Neutrophil (primary cell): ENCODE results near the gene SLC27A1.

Experiments used
- H3K27ac ChIP-seq: fragments of 200-600 bp; sonication (generic); 2 replicates; pipeline ENCODE4 v1.5.1; 2016; ENCODE audit warnings: mild to moderate bottlenecking, moderate library complexity
- H3K27me3 ChIP-seq: fragments of 200-600 bp; sonication (generic); 2 replicates; pipeline ENCODE4 v1.6.0; 2016; ENCODE audit warnings: mild to moderate bottlenecking
- H3K36me3 ChIP-seq: fragments of 200-600 bp; sonication (generic); 2 replicates; pipeline ENCODE4 v1.5.1; 2017
- H3K4me1 ChIP-seq, 2 experiments: fragments of 200-600 bp in 1 of 2; sonication (generic) in 1 of 2; 1 replicate in 1 of 2; 2 replicates in 1 of 2; pipeline versions ENCODE4 v1.5.1 to v1.6.1; 2013 to 2016; ENCODE audit warnings: low read depth in 1 of 2, low read length in 1 of 2, mild to moderate bottlenecking in 1 of 2, moderate library complexity in 1 of 2; ENCODE audit not compliant: control insufficient read depth in 1 of 2, insufficient read depth in 1 of 2
- H3K4me3 ChIP-seq, 2 experiments: fragments of 200-600 bp in 1 of 2; sonication (generic) in 1 of 2; 1 replicate in 1 of 2; 2 replicates in 1 of 2; pipeline ENCODE4 v1.5.1; 2013 to 2016; ENCODE audit warnings: low read depth in 1 of 2, low read length in 1 of 2, mild to moderate bottlenecking in 1 of 2, moderate library complexity in 1 of 2
- H3K9me3 ChIP-seq: fragments of 200-600 bp; sonication (generic); 2 replicates; pipeline ENCODE4 v1.5.1; 2016
- CTCF ChIP-seq: fragments of 200-600 bp; sonication (generic); IDR thresholded peaks from 2 replicates; pipeline ENCODE4 v1.5.1; 2016; ENCODE audit warnings: antibody characterized with exemption

SLC27A1 gene

GRCh38 chr19:17522988-17523872 is 52.9 kb downstream of the SLC27A1 start:
- peaks cover 38 to 48% of the 10 kb centered on the region in 2 experiments for H3K4me1 ChIP-seq
- peak overlapping the region; percentile 57 to 68 for H3K4me3 ChIP-seq
- no peaks in the 10 kb centered on the region for H3K9me3 ChIP-seq
- TF ChIP-seq CTCF: peak; percentile 15
- no peaks in the 10 kb centered on the region for H3K27me3 ChIP-seq
- peaks cover 31% of the 10 kb centered on the region for H3K36me3 ChIP-seq
- peak overlapping the region; percentile 98 for H3K27ac ChIP-seq

DNA sequence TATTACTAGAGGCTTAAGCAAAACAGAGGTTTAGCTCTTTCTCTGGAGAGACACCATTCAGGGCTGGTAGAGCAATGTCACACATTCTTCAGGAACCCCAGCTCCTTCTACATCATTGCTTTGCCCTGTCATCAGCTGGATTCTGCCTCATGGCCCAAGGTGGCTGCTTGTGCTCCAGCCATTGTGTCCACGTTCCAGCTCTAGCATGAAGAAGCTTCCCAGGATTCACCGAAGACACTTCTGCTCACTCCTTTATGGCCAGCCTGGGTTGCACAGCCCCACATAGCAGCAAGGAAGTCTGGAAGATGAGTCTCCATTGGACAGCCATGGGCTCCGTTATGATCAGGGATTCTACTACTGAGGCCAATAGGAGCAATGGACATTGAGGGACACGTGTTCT is 54.3 kb downstream of the SLC27A1 start:
- TF ChIP-seq CTCF: no peak
- Histone ChIP-seq H3K27ac (peak overlapping the region; percentile 98), H3K27me3 (no peaks in the 10 kb centered on the region)

GRCh38 chr19:17525141-17525540 is 54.8 kb downstream of the SLC27A1 start:
- H3K4me3 ChIP-seq: no peak overlapping the region
- H3K27ac ChIP-seq: peak overlapping the region; percentile 98
- TF ChIP-seq CTCF: no peak
- H3K36me3 ChIP-seq: peaks cover 13% of the 10 kb centered on the region
- H3K4me1 ChIP-seq: peaks cover 38 to 48% of the 10 kb centered on the region in 2 experiments
- no peaks in the 10 kb centered on the region for H3K27me3 ChIP-seq
- H3K9me3 ChIP-seq: no peaks in the 10 kb centered on the region

More for the DNA sequence above, 54.3 kb downstream of the SLC27A1 start:
- H3K9me3 ChIP-seq: no peaks in the 10 kb centered on the region
- H3K4me1 ChIP-seq: peaks cover 38 to 48% of the 10 kb centered on the region in 2 experiments
- H3K4me3 ChIP-seq: no peak overlapping the region
- peaks cover 18% of the 10 kb centered on the region for H3K36me3 ChIP-seq

- no peak overlapping the region for H3K27ac ChIP-seq
- no peaks in the 10 kb centered on the region for H3K36me3 ChIP-seq
- no peak overlapping the region for H3K4me3 ChIP-seq
- no peaks in the 10 kb centered on the region for H3K9me3 ChIP-seq
- H3K4me1 ChIP-seq: peaks cover 39 to 40% of the 10 kb centered on the region in 2 experiments
- no peaks in the 10 kb centered on the region for H3K27me3 ChIP-seq
- TF ChIP-seq CTCF: no peak
These were observed 56.6 kb downstream of the SLC27A1 start for GRCh38 chr19:17526922-17527321.

GRCh38 chr19:17527326-17527725 is 57.0 kb downstream of the SLC27A1 start:
- TF ChIP-seq CTCF: no peak
- peaks cover 35 to 36% of the 10 kb centered on the region in 2 experiments for H3K4me1 ChIP-seq
- H3K36me3 ChIP-seq: no peaks in the 10 kb centered on the region
- no peaks in the 10 kb centered on the region for H3K9me3 ChIP-seq
- H3K27ac ChIP-seq: no peak overlapping the region
- H3K27me3 ChIP-seq: no peaks in the 10 kb centered on the region
- no peak overlapping the region for H3K4me3 ChIP-seq
